Pancreas (tissue), 10 donors: ENCODE measurements around the gene PODXL2. TPM values are rescaled to one million over a fixed set of nuclear protein-coding genes. Genes with fewer than 3 reads are reported as not detected.
A peak's percentile ranks its signal among the peaks of the same experiment; 100 is the strongest.
"Not testable (repeated sequence)": the region's sequence is repeated elsewhere in the genome, so short reads cannot be mapped to it uniquely, and the experiment has no call there.

Experiments
- ATAC-seq, 4 donors: fragments of 200-7000 bp; cut with Tn5 transposase; one replicate each; pipeline versions ENCODE4 v1.8.0 to v1.9.1; 2020; ENCODE audit warnings: mild to moderate bottlenecking in 4 of 4, moderate library complexity in 4 of 4
- DNase-seq, 6 donors: peaks; one replicate each; pipeline ENCODE4 v3.0.0-alpha.2; 2020
- FAIRE-seq: peaks from 2 replicates; lab custom pipeline; 2012; peaks lifted over from hg19 to GRCh38; lab: Jason Lieb, UNC
- H3K27ac ChIP-seq, 4 donors: fragments of 200-600 bp; sonication (generic); 1 replicate in 3 of 4; 2 replicates in 1 of 4; pipeline versions ENCODE4 v1.5.0 to v1.8.0; 2020
- H3K27me3 ChIP-seq, 4 donors: fragments of 200-600 bp; one replicate each; pipeline ENCODE4 v1.8.0; 2021
- H3K36me3 ChIP-seq, 3 donors: fragments of 200-600 bp; sonication (generic) in 1 of 3; one replicate each; pipeline versions ENCODE4 v1.5.0 to v1.8.0; 2020 to 2021
- H3K4me1 ChIP-seq, 3 donors: fragments of 200-600 bp; one replicate each; pipeline ENCODE4 v1.8.0; 2021
- H3K4me3 ChIP-seq, 4 donors: fragments of 200-600 bp; sonication (generic) in 2 of 4; one replicate each; pipeline versions ENCODE4 v1.5.0 to v1.8.0; 2020 to 2021
- H3K9me3 ChIP-seq, 4 donors: fragments of 200-600 bp; one replicate each; pipeline ENCODE4 v1.8.0; 2021
- CTCF ChIP-seq, 4 donors: fragments of 200-600 bp; sonication (generic) in 3 of 4; IDR thresholded peaks; one replicate each; pipeline versions ENCODE4 v1.5.0 to v1.8.0; 2021; ENCODE audit warnings: antibody characterized with exemption in 4 of 4
- WGBS, 2 donors: extraction: QIAGEN DNeasy Blood & Tissue Kit; methylation state at CpG; one replicate each; pipeline ENCODE4 v1.1.7; 2013; 5-methylcytosine and 5-hydroxymethylcytosine counted together
- intact Hi-C, 3 donors: fragments of 100-400 bp; cut with DNase I; formaldehyde crosslinking; loops; one replicate each; pipeline versions ENCODE4 v1.11.1 to v1.14.2; 2022
- polyA plus RNA-seq, 2 donors: library from polyadenylated mRNA; stranded (reverse); fragments of 200-250 nt; gene quantifications; one replicate each; pipeline ENCODE4 v1.2.3, GENCODE V29; 2013
- total RNA-seq, 6 donors: library from RNA; stranded (reverse); fragmentation: NEBNext Ultra II Directional in 4 of 6; extraction: Animal tissue kit (Norgen Biotek cat#: 25700) in 4 of 6; gene quantifications; one replicate each; pipeline versions ENCODE4 v1.2.1 to v1.2.4, GENCODE V29; 2021 to 2023
- donor health status: healthy with polysubstance abuse.
- donor health status: DM: no; HTN: no; CAD: no; lungs with moderate emphysema.
- donor health status: DM: no; HTN: no; CAD: no.
- donor health status: control.
- donor health status: control.
- donor health status: Bipolar disorder and iron deficiency.
- donor health status: DM: yes; HTN: yes; CAD: no.
- donor health status: DM: no; HTN: no; CAD: no.
- donor health status: DM: no; HTN: no; CAD: no.
- donor health status: DM: yes; HTN: yes; CAD: no.

Gene PODXL2
- total and polyA plus RNA-seq, 8 donors = 2.5 to 18.1 (median 5.7) TPM

DNA sequence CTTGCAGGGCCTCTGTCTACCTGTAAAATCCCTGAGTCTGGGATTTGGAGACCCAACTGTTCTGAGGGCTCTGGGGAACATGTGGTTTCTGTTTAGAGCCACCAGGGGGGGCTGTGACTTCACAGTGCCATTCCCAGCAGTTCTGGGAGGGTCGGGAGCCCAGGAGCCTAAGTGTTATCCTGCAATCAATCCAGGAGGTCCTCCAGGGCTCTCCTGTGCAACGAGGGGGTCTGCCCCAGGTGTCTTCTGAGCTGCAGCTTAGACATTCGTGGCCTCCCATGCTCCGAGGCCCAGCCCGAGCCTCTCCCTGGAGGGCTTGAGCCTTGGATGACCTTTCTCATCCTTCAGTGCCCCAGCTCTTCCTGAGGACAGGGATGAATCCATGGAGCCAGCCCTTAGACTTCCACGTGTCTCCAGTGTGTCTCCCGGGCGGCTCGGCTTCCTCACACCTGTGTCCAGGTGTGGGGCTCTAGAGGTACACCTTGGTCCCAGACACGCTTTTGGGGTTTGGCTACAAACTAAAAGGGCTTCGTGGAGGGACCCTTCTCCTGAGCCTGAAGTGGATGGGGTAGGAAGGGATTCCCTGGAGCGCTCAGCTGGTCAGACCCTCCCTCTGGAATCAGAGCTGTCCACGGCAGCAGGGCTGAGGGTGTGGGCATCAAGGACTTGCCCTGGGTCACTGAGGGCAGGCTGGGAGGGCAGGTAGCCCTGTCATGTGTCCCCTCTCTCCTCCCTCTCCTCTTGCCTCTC lies 23.4 kb downstream of the PODXL2 start:
- Histone ChIP-seq H3K4me1 (no peaks in the 10 kb centered on the region), H3K27ac (no peak overlapping the region), H3K27me3 (no peaks in the 10 kb centered on the region), H3K4me3 (no peak overlapping the region), H3K9me3 (no peaks in the 10 kb centered on the region), H3K36me3 (no peaks in the 10 kb centered on the region)
- TF ChIP-seq CTCF (IDR thresholded peaks at IDR 0.05) = peak; percentile 62 to 87 (median 80)
- DNase-seq = peak in 1 of 6 donors; percentile 52
- FAIRE-seq = no peak
- peak; percentile 67 to 90 (median 86) for ATAC-seq
- WGBS, 2 donors = 62 to 69% methylated on average over 13 of the region's 13 CpGs
- intact Hi-C loops = loop anchor here in 2 of 3 donors (5.0 to 10.0 kb wide), 2 partner anchors 312 to 325 kb away; no protein-coding TSS in a partner anchor

DNA sequence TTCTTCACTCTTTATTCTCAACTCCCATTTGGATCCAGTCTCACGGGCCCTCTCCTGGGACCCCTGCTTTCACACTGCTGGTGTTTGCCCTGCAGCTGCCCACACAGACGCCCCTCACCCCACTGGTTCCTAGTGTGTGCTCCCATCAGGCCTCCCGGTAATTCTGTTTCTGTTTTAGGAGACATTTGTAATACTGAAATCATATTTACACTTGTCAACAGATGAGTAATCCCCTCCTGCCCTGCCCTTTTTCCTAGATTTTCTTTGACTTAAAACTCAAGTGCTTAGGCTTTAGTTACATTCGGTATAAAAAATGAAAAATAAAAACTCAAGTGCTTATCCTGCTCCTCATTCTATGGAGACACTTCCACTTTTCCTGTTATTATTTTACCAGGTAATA lies 25.4 kb downstream of the PODXL2 start:
- no peak for TF ChIP-seq CTCF (IDR thresholded peaks at IDR 0.05)
- H3K4me1 ChIP-seq = no peaks in the 10 kb centered on the region
- intact Hi-C loops = loop anchor here in 2 of 3 donors (5.0 to 10.0 kb wide), 2 partner anchors 310 to 323 kb away; no protein-coding TSS in a partner anchor
- WGBS, 2 donors = 72 to 77% methylated on average over 4 of the region's 4 CpGs
- no peaks in the 10 kb centered on the region for H3K27me3 ChIP-seq
- no peak overlapping the region for H3K27ac ChIP-seq
- H3K4me3 ChIP-seq = no peak overlapping the region
- H3K36me3 ChIP-seq = no peaks in the 10 kb centered on the region
- ATAC-seq (no peak), FAIRE-seq (no peak), DNase-seq (no peak)
- H3K9me3 ChIP-seq = no peaks in the 10 kb centered on the region

GRCh38 chr3:127654993-127655392 lies 26.0 kb downstream of the PODXL2 start:
- not testable (repeated sequence) for H3K4me3 ChIP-seq, H3K36me3 ChIP-seq, H3K4me1 ChIP-seq, H3K9me3 ChIP-seq, FAIRE-seq, DNase-seq, H3K27me3 ChIP-seq, ATAC-seq, H3K27ac ChIP-seq
- WGBS, 2 donors = 94 to 97% methylated on average over 6 of the region's 6 CpGs
- intact Hi-C loops = loop anchor here in 2 of 3 donors (5.0 to 10.0 kb wide), 2 partner anchors 310 to 322 kb away; no protein-coding TSS in a partner anchor

DNA sequence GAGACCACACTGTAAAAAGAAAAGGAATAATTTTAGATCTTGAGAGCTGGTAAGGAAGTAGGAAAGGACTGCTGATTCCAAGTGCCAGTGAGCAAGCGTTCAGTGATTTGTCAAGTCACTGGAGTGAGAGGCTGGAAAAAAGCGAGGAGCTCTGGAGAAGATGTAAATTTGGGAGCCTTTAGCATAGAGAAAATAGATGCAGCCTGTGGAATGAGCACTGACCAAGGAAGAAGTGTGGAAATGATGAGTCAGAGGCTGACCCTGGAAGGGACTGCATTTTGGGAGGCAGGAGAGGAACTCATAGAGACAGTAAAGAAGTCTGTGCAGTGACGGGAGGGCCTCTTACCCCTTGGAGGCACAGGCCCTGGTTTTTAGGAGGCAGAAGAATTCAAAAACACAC lies 26.7 kb downstream of the PODXL2 start:
- Histone ChIP-seq H3K36me3 (no peaks in the 10 kb centered on the region), H3K27me3 (no peaks in the 10 kb centered on the region), H3K4me3 (no peak overlapping the region), H3K9me3 (no peaks in the 10 kb centered on the region), H3K27ac (no peak overlapping the region), H3K4me1 (no peaks in the 10 kb centered on the region)
- 84 to 94% methylated on average over 3 of the region's 3 CpGs for WGBS, 2 donors
- intact Hi-C loops = loop anchor here in 1 of 3 donors (10.0 kb wide), 1 partner anchor 309 kb away; no protein-coding TSS in a partner anchor
- DNase-seq = no peak
- no peak for TF ChIP-seq CTCF (IDR thresholded peaks at IDR 0.05)
- peak in 2 of 4 donors; percentile 34 to 42 for ATAC-seq
- no peak for FAIRE-seq

DNA sequence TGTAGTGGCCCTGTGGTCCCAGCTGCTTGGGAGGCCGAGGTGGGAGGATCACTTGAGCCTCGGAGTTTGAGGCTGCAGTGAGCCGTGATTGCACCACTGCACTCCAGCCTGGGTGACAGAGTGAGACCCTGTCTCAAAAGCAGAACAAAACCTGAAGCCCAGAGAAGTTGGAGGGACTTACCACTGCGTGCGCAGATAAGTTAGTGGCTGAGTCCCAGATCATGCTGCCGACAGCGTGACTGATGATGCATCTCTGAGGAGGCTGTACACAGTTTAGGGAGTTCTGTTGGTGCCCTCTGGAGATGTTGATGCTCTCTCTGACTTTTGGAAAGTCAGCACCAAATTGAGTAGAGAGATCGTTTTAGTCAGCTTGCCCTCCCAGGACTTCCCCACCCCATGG lies 27.9 kb downstream of the PODXL2 start:
- no peaks in the 10 kb centered on the region for H3K4me1 ChIP-seq
- no peak for DNase-seq
- no peaks in the 10 kb centered on the region for H3K9me3 ChIP-seq
- intact Hi-C loops = loop anchor here in 1 of 3 donors (10.0 kb wide), 1 partner anchor 308 kb away; no protein-coding TSS in a partner anchor
- no peak for TF ChIP-seq CTCF (IDR thresholded peaks at IDR 0.05)
- no peak for FAIRE-seq
- no peaks in the 10 kb centered on the region for H3K36me3 ChIP-seq
- no peaks in the 10 kb centered on the region for H3K27me3 ChIP-seq
- 86 to 92% methylated on average over 8 of the region's 8 CpGs for WGBS, 2 donors
- ATAC-seq = no peak
- no peak overlapping the region for H3K27ac ChIP-seq
- H3K4me3 ChIP-seq = no peak overlapping the region
